Ectodermal cell (in vitro differentiated cells): ENCODE data around the gene SETD2.
"Not testable (repeated sequence)": the region's sequence is repeated elsewhere in the genome, so short reads cannot be mapped to it uniquely, and the experiment has no call there.

Experiments
- H3K27ac ChIP-seq: 2 replicates; pipeline ENCODE4 v1.7.0; 2013; ENCODE audit warnings: mild to moderate bottlenecking, low read depth, low read length; ENCODE audit not compliant: insufficient read depth, poor library complexity, severe bottlenecking
- H3K27me3 ChIP-seq: 2 replicates; pipeline ENCODE4 v1.7.0; 2013; ENCODE audit warnings: mild to moderate bottlenecking, low read length; ENCODE audit not compliant: insufficient read depth, control insufficient read depth, poor library complexity, severe bottlenecking
- H3K36me3 ChIP-seq: one replicate; pipeline ENCODE4 v1.7.0; 2013; ENCODE audit warnings: low read length; ENCODE audit not compliant: control insufficient read depth, insufficient read depth
- H3K4me1 ChIP-seq: one replicate; pipeline ENCODE4 v1.7.0; 2013; ENCODE audit warnings: low read length; ENCODE audit not compliant: control insufficient read depth, insufficient read depth
- H3K4me3 ChIP-seq: 2 replicates; pipeline ENCODE4 v1.7.0; 2013; ENCODE audit warnings: low read depth, low read length, control low read depth; ENCODE audit not compliant: insufficient read depth
- H3K9me3 ChIP-seq: 2 replicates; pipeline ENCODE4 v1.7.0; 2013; ENCODE audit warnings: mild to moderate bottlenecking, low read length, moderate library complexity; ENCODE audit not compliant: control insufficient read depth
- WGBS, 2 experiments: methylation state at CpG; one replicate each; pipeline ENCODE4 v1.1.7; 2013; ENCODE audit warnings: missing lambda C conversion rate in 2 of 2; 5-methylcytosine and 5-hydroxymethylcytosine counted together

SETD2 gene

DNA sequence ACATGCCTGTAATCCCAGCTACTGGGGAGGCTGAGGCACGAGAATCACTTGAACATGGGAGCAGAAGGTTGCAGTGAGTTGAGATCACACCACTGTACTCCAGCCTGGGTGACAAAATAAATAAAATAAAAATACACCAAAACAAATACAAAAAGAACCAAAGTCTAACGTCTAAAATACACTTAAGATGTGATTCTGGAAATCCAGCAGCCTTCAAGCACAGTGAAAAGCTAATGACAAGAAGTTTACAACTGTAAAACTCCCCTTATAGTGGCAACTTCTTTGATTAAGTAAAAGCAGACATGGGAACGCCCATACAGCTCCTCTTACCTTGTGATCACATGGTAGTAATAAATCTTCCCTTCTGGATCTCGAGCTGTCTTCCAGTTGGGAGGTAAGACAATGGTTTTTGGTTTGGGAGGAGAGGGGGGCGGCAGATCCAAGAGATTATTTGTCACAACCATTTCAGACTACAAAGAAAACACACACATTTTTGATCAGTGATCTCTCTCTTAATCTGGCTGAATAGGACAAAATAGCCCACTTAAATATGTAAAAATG lies 121.6 kb downstream of the SETD2 start:
- no peak overlapping the region for H3K4me3 ChIP-seq
- 94 to 97% methylated on average over 3 to 4 of the region's 5 CpGs for WGBS, 2 experiments
- peaks cover 27% of the 10 kb centered on the region for H3K36me3 ChIP-seq
- no peaks in the 10 kb centered on the region for H3K4me1 ChIP-seq
- H3K27ac ChIP-seq: no peak overlapping the region
- no peaks in the 10 kb centered on the region for H3K9me3 ChIP-seq
- H3K27me3 ChIP-seq: no peaks in the 10 kb centered on the region

DNA sequence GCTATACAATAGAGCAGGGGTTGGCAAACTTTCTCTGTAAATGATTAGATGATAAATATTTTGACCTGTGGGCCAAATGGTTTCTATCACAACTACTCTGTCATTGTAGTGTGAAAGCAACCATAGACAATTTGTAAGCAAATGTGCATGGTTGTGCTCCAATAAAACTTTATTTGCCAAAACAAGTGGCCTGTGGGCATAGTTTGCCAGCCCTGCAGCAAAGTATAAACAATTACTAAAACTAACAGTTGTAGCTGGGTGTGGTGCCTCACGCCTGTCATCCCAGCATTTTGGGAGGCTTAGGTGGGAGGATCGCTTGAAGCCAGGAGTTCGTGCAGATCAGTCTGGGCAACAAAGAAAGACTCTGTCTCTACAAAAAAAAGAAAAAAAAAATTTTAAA lies 122.8 kb downstream of the SETD2 start:
- Histone ChIP-seq H3K27me3 (no peaks in the 10 kb centered on the region), H3K4me1 (no peaks in the 10 kb centered on the region), H3K27ac (no peak overlapping the region), H3K36me3 (peaks cover 29% of the 10 kb centered on the region), H3K4me3 (no peak overlapping the region), H3K9me3 (no peaks in the 10 kb centered on the region)
- WGBS, 2 experiments: 89 to 95% methylated on average over 3 of the region's 3 CpGs

DNA sequence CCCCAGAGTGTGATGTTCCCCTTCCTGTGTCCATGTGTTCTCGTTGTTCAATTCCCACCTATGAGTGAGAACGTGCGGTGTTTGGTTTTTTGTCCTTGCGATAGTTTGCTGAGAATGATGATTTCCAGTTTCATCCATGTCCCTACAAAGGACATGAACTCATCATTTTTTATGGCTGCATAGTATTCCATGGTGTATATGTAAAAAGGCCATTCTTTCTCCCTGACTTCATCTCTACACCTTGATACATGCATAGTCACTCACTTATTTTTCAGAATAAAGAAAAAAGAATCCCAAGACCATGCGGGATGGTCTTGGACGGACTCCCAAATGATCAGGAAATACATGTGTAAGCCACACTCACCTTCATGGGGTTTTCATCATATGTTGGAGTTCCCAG lies 126.6 kb downstream of the SETD2 start:
- H3K27ac ChIP-seq, H3K4me1 ChIP-seq, H3K4me3 ChIP-seq, H3K27me3 ChIP-seq, H3K9me3 ChIP-seq: not testable (repeated sequence)
- 66 to 70% methylated on average over 2 of the region's 6 CpGs for WGBS, 2 experiments
- peaks cover 28% of the 10 kb centered on the region for H3K36me3 ChIP-seq

DNA sequence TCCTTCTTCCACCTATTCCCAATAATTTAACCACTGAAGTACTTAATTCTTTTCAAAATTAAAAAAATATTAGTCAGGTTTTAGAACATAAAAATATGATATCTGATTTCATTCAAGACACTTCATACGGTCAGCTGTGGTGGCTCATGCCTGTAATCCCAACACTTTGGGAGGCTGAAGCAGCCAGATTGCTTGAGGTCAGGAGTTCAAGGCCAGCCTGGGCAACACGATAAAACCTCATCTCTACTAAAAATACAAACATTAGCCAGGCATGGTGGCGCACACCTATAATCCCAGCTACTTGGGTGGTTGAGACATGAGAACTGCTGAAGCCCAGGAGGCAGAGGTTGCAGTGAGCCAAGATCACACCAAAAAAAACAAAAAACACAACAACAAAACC lies 127.8 kb downstream of the SETD2 start:
- peaks cover 18% of the 10 kb centered on the region for H3K36me3 ChIP-seq

DNA sequence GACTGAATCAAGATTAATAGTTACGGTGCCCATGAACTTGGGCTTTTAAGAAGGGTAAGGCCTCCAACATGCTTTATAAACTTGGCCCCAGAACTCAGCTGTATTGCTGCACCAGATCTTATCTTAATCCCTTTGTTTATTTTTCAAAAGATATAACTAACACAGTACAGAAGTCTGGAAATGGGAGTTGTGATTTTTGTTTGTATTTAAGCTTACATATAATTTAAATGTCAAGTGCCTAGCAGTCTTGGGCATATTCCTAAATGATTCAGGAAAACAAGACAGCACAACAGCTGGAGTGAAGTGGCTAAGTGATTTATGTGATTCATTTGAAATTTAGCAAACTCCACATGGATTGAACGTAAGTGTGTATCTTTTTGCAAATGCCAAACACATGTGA lies 128.3 kb downstream of the SETD2 start:
- peaks cover 14% of the 10 kb centered on the region for H3K36me3 ChIP-seq
- H3K9me3 ChIP-seq: no peaks in the 10 kb centered on the region
- H3K27ac ChIP-seq: no peak overlapping the region
- no peaks in the 10 kb centered on the region for H3K4me1 ChIP-seq
- no peak overlapping the region for H3K4me3 ChIP-seq
- 86 to 99% methylated on average over 1 to 2 of the region's 2 CpGs for WGBS, 2 experiments
- no peaks in the 10 kb centered on the region for H3K27me3 ChIP-seq

More for the DNA sequence above, 127.8 kb downstream of the SETD2 start:
- Histone ChIP-seq H3K27me3 (no peaks in the 10 kb centered on the region), H3K27ac (no peak overlapping the region), H3K9me3 (no peaks in the 10 kb centered on the region), H3K4me1 (no peaks in the 10 kb centered on the region), H3K4me3 (no peak overlapping the region)
- 90 to 92% methylated on average over 3 of the region's 3 CpGs for WGBS, 2 experiments

DNA sequence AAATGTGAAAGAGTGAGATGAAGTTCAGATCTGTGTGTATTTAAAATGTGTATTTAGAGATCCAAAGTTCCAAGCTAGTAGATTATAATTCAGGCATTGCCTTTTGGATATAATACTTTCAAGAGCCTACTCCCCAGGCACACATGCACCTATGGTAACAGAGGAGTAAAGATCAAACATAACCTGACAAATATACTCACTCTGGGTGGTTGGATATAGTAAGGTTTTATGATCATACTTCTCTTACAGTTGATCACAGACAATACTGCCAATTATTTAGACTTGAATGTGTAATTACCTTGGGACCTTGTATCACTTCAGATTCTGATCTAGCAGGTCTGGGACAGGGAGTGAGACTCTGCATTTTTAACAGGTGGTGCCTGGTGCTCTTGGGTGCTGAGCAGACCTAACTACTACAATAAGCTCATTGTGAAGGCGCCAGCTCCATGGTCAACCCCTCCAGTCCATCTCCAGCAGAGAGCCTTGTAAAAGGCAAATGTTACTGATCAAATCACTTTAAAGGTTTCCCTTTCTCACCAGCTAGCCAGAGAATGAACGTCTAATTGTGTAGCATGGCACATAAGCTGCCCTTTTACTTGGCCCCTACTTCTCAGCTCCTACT lies 128.9 kb downstream of the SETD2 start:
- H3K9me3 ChIP-seq: no peaks in the 10 kb centered on the region
- WGBS, 2 experiments: 94 to 97% methylated on average over 2 of the region's 2 CpGs
- H3K4me3 ChIP-seq: no peak overlapping the region
- H3K4me1 ChIP-seq: no peaks in the 10 kb centered on the region
- peaks cover 12% of the 10 kb centered on the region for H3K36me3 ChIP-seq
- H3K27me3 ChIP-seq: no peaks in the 10 kb centered on the region
- H3K27ac ChIP-seq: no peak overlapping the region

DNA sequence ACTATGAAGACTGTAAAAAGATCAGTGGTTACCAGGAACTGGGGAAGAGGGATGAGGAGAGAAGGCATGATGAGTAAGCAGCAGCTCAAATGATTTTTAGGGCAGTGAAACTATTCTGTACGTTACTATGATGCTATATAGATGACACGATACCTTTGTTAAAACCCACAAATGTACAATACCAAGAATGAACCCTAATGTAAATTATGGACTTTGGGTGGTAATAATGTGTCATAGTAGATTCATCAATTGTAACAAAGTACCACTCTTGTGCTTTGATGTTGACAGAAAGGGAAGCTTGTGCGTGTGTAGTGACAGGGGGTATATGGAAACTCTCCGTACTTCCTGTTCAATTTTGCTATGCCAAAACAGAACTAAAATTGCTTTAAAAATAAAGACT lies 132.9 kb downstream of the SETD2 start:
- H3K9me3 ChIP-seq, H3K27ac ChIP-seq, H3K36me3 ChIP-seq, H3K4me3 ChIP-seq, H3K4me1 ChIP-seq, H3K27me3 ChIP-seq: not testable (repeated sequence)
- 100% methylated on average over 1 to 2 of the region's 4 CpGs for WGBS, 2 experiments

DNA sequence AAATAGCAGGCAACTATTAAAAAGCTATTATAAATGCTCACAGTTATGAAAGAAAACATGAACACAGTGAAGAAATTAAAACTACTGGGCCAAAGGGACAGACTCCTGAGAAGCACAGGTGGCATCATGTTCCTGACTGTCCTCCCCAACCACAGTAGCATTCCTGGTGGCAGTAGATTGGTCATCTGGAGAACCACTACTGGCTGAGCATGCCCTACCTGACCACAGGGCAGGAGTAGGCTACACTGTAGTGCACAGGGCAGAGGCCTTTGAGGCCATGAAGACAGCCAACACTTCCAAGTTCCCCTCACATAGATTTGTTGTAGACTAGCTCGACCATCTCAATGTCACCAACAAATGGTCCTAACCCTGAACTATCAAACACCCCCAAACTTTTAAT lies 135.2 kb downstream of the SETD2 start:
- H3K9me3 ChIP-seq: no peaks in the 10 kb centered on the region
- H3K36me3 ChIP-seq: no peaks in the 10 kb centered on the region
- whole genome bisulfite sequencing, 2 experiments: 96% methylated on average over 1 of the region's 1 CpG

DNA sequence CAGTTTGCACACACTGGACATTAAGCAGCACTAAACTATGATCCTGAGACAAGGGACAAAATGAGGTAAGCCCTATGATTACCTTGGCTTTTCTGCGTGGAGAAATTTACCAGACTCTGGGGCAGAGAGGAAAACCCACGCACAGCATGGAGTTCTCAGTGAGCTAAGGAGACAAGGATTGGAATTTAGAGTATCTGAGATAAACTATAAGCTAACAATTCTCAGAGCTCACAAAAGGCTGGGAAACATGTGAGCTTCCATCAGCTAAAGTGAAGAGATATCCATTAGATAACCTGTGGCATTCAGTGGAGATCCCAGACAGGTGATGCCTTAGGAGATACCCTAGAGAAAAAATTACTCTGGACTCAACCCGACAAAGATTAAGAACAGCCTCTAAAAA lies 135.8 kb downstream of the SETD2 start:
- no peak overlapping the region for H3K4me3 ChIP-seq
- H3K27ac ChIP-seq: no peak overlapping the region
- peaks cover 3% of the 10 kb centered on the region for H3K4me1 ChIP-seq
- H3K9me3 ChIP-seq: no peaks in the 10 kb centered on the region
- 95 to 96% methylated on average over 3 of the region's 3 CpGs for WGBS, 2 experiments
- H3K36me3 ChIP-seq: no peaks in the 10 kb centered on the region
- no peaks in the 10 kb centered on the region for H3K27me3 ChIP-seq

More for the DNA sequence above, 135.2 kb downstream of the SETD2 start:
- Histone ChIP-seq H3K27ac (no peak overlapping the region), H3K4me1 (peaks cover 3% of the 10 kb centered on the region), H3K27me3 (no peaks in the 10 kb centered on the region), H3K4me3 (no peak overlapping the region)

DNA sequence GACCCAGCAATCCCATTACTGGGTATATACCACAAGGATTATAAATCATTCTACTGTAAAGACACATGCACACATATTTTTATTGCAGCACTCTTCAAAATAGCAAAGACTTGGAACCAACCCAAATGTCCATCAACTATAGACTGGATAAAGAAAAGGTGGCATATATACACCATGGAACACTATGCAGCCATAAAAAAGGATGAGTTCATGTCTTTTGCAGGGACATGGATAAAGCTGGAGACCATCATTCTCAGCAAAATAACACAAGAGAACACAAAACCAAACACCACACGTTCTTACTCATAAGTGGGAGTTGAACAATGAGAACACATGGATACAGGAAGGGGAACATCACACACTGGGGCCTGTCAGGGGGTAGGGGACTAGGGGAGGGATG lies 137.5 kb downstream of the SETD2 start:
- H3K9me3 ChIP-seq, H3K4me1 ChIP-seq, H3K4me3 ChIP-seq, H3K27me3 ChIP-seq, H3K27ac ChIP-seq, H3K36me3 ChIP-seq: not testable (repeated sequence)
- 100% methylated on average over 1 of the region's 1 CpG; no CpG with 5 or more reads in 1 of the 2 experiments for WGBS, 2 experiments

DNA sequence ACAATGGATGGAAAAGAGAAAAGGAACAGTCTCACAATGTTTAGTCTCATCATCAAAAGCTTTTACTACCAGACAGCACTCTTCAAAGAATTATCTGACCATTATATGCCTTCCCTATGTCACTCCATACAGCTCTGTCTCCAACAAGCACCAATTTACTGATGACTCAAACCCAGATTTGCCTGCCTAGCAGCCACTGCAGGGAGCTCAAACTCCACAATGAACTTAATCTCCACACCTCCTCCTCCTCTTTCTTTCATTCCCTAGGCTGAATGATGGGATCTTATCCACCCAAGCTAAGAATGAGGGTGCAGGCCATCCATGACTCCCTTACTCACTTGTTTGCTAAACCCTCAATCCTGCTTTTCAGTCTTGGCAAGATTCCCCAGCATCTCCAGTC lies 139.0 kb downstream of the SETD2 start:
- Histone ChIP-seq H3K4me3 (no peak overlapping the region), H3K27ac (no peak overlapping the region)

More for the DNA sequence above, 139.0 kb downstream of the SETD2 start:
- Histone ChIP-seq H3K9me3 (no peaks in the 10 kb centered on the region), H3K4me1 (peaks cover 3% of the 10 kb centered on the region), H3K36me3 (no peaks in the 10 kb centered on the region), H3K27me3 (no peaks in the 10 kb centered on the region)
